ENCODE results near the gene CCS. TPM values are rescaled to one million over a fixed set of nuclear protein-coding genes. Genes with fewer than 3 reads are reported as not detected.
A peak's percentile ranks its signal among the peaks of the same experiment; 100 is the strongest.

CCS gene
- total and polyA plus RNA-seq, 2 donors (not counting 1 experiment from before 2014, with no cell fraction given) = 87.8 to 174 TPM

- 9% methylated on average over 12 of the region's 12 CpGs for WGBS (ENCODE audit: insufficient coverage)
- intact Hi-C loops (cut with micrococcal nuclease) = loop anchor here (1.0 to 5.0 kb wide), 6 partner anchors 15 to 85 kb away; partner anchors contain the start of genes ACTN3, RBM14, RBM4 and ZDHHC24
Measured at GRCh38 chr11:66593303-66593635, 284 bp downstream of the CCS start.

DNA sequence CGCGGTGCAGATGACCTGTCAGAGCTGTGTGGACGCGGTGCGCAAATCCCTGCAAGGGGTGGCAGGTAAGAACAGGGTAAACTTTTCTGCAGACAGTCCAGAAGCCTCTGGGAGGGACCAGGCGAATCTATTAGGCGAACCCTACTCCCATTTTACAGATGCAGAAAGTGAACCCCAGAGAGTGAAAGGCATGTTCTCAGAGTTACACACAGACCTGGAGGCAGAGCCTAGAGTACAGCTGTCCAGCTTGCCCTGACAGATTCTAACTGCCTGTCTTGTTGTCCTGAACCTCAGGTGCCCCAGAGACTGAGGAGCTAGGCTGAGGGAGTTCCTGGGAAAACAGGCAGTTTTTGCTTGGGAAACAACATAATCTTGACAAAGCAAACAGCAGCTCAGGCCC lies 665 bp downstream of the CCS start:
- H3K27ac ChIP-seq (ENCODE audit: low read length in 2 of 2) = peak overlapping the region; percentile 61 to 86
- ChIA-PET POLR2A (interaction anchor here (0.7 to 1.9 kb wide), 4 partner anchors 14 to 44 kb away, joined by 3 to 14 read pairs (median 6); partner anchors contain the start of genes RBM14 and RBM4), CTCF (interaction anchor here (0.9 to 5.9 kb wide), 8 partner anchors 12 to 84 kb away, joined by 3 to 46 read pairs (median 8); partner anchors contain the start of genes RBM14, RBM4 and RBM4B)
- H3K36me3 ChIP-seq (replicated peaks in 1 of 2; ENCODE audit: control extremely low read depth in 1 of 2, control insufficient read depth in 1 of 2, extremely low read depth in 1 of 2, insufficient read depth in 2 of 2, low read length in 1 of 2) = peaks cover 0 to 4% of the 10 kb centered on the region in 2 experiments
- peaks cover 28 to 29% of the 10 kb centered on the region in 2 donors for H3K4me1 ChIP-seq (ENCODE audit: control insufficient read depth in 2 of 2, insufficient read depth in 2 of 2, low read length in 2 of 2)
- no peaks in the 10 kb centered on the region for H3K27me3 ChIP-seq (replicated peaks in 1 of 4; ENCODE audit: control extremely low read depth in 1 of 4, control insufficient read depth in 3 of 4, insufficient read depth in 4 of 4, low read length in 3 of 4)
- Mint-ChIP-seq H3K4me3 (peak overlapping the region; percentile 100), H3K4me1 (peaks cover 44% of the 10 kb centered on the region), H3K27me3 (no peaks in the 10 kb centered on the region), H3K27ac (peak overlapping the region; percentile 99), H3K9me3 (ENCODE audit: insufficient read depth) (no peaks in the 10 kb centered on the region)
- no peak for TF ChIP-seq EZH2 (IDR thresholded peaks at IDR 0.05; ENCODE audit: borderline replicate concordance, insufficient read depth, low read depth, low read length, poor library complexity, severe bottlenecking)
- TF ChIP-seq, protein P1, sequence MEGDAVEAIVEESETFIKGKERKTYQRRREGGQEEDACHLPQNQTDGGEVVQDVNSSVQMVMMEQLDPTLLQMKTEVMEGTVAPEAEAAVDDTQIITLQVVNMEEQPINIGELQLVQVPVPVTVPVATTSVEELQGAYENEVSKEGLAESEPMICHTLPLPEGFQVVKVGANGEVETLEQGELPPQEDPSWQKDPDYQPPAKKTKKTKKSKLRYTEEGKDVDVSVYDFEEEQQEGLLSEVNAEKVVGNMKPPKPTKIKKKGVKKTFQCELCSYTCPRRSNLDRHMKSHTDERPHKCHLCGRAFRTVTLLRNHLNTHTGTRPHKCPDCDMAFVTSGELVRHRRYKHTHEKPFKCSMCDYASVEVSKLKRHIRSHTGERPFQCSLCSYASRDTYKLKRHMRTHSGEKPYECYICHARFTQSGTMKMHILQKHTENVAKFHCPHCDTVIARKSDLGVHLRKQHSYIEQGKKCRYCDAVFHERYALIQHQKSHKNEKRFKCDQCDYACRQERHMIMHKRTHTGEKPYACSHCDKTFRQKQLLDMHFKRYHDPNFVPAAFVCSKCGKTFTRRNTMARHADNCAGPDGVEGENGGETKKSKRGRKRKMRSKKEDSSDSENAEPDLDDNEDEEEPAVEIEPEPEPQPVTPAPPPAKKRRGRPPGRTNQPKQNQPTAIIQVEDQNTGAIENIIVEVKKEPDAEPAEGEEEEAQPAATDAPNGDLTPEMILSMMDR (IDR thresholded peaks at IDR 0.05) = no peak
- DNase-seq = no peak
- peak overlapping the region; percentile 96 for H2AFZ ChIP-seq (ENCODE audit: insufficient read depth, low read depth, low read length, poor library complexity, severe bottlenecking)
- H3K4me2 ChIP-seq (replicated peaks; ENCODE audit: low read depth, low read length, poor library complexity, severe bottlenecking) = peak overlapping the region; percentile 96
- H3K79me2 ChIP-seq (ENCODE audit: control insufficient read depth, insufficient read depth, low read length) = peaks cover 63% of the 10 kb centered on the region
- no peak for ATAC-seq (ENCODE audit: low read depth)
- intact Hi-C loops (cut with micrococcal nuclease) = loop anchor here (1.0 to 5.0 kb wide), 6 partner anchors 15 to 85 kb away; partner anchors contain the start of genes ACTN3, RBM14, RBM4 and ZDHHC24
- H3K9me3 ChIP-seq (ENCODE audit: control extremely low read depth in 1 of 3, control insufficient read depth in 2 of 3, insufficient read depth in 1 of 3, low read length in 2 of 3) = no peaks in the 10 kb centered on the region
- peak overlapping the region; percentile 89 for H3K9ac ChIP-seq (ENCODE audit: low read length)
- H3K4me3 ChIP-seq (ENCODE audit: control extremely low read depth in 1 of 5, extremely low read depth in 1 of 5, insufficient read depth in 1 of 5, low read depth in 2 of 5, low read length in 4 of 5) = peak overlapping the region; percentile 63 to 84 (median 77)
- WGBS (ENCODE audit: insufficient coverage) = 67% methylated on average over 7 of the region's 7 CpGs
- H4K20me1 ChIP-seq (ENCODE audit: control insufficient read depth, insufficient read depth, low read length, poor library complexity, severe bottlenecking) = no peaks in the 10 kb centered on the region

More at GRCh38 chr11:66593303-66593635, 284 bp downstream of the CCS start:
- H4K20me1 ChIP-seq (ENCODE audit: control insufficient read depth, insufficient read depth, low read length, poor library complexity, severe bottlenecking) = no peaks in the 10 kb centered on the region
- no peaks in the 10 kb centered on the region for H3K27me3 ChIP-seq (replicated peaks in 1 of 4; ENCODE audit: control extremely low read depth in 1 of 4, control insufficient read depth in 3 of 4, insufficient read depth in 4 of 4, low read length in 3 of 4)
- no peaks in the 10 kb centered on the region for H3K9me3 ChIP-seq (ENCODE audit: control extremely low read depth in 1 of 3, control insufficient read depth in 2 of 3, insufficient read depth in 1 of 3, low read length in 2 of 3)
- TF ChIP-seq EZH2 (IDR thresholded peaks at IDR 0.05; ENCODE audit: borderline replicate concordance, insufficient read depth, low read depth, low read length, poor library complexity, severe bottlenecking) = no peak
- TF ChIP-seq, protein P1 (IDR thresholded peaks at IDR 0.05) = no peak
- peaks cover 41% of the 10 kb centered on the region for H3K4me1 Mint-ChIP-seq
- no peaks in the 10 kb centered on the region for H3K27me3 Mint-ChIP-seq
- H3K9ac ChIP-seq (ENCODE audit: low read length) = peak overlapping the region; percentile 89
- H3K9me3 Mint-ChIP-seq (ENCODE audit: insufficient read depth) = no peaks in the 10 kb centered on the region
- peaks cover 63% of the 10 kb centered on the region for H3K79me2 ChIP-seq (ENCODE audit: control insufficient read depth, insufficient read depth, low read length)
- ChIA-PET CTCF (interaction anchor here (0.9 to 5.9 kb wide), 10 partner anchors 14 to 84 kb away, joined by 3 to 46 read pairs (median 8); partner anchors contain the start of genes RBM14, RBM4 and RBM4B), POLR2A (interaction anchor here (1.1 to 2.2 kb wide), 6 partner anchors 14 to 84 kb away, joined by 4 to 17 read pairs (median 6); partner anchors contain the start of genes RBM14, RBM4 and RBM4B)
- H3K4me2 ChIP-seq (replicated peaks; ENCODE audit: low read depth, low read length, poor library complexity, severe bottlenecking) = peak overlapping the region; percentile 96
- H3K36me3 ChIP-seq (replicated peaks in 1 of 2; ENCODE audit: control extremely low read depth in 1 of 2, control insufficient read depth in 1 of 2, extremely low read depth in 1 of 2, insufficient read depth in 2 of 2, low read length in 1 of 2) = peaks cover 0 to 4% of the 10 kb centered on the region in 2 experiments
- H3K27ac ChIP-seq (ENCODE audit: low read length in 2 of 2) = peak overlapping the region; percentile 61 to 86
- H3K4me1 ChIP-seq (ENCODE audit: control insufficient read depth in 2 of 2, insufficient read depth in 2 of 2, low read length in 2 of 2) = peaks cover 28 to 29% of the 10 kb centered on the region in 2 donors
- peak overlapping the region; percentile 100 for H3K4me3 Mint-ChIP-seq
- no peak for ATAC-seq (ENCODE audit: low read depth)
- DNase-seq = no peak
- H3K27ac Mint-ChIP-seq = peak overlapping the region; percentile 99
- H2AFZ ChIP-seq (ENCODE audit: insufficient read depth, low read depth, low read length, poor library complexity, severe bottlenecking) = peak overlapping the region; percentile 96
- H3K4me3 ChIP-seq (ENCODE audit: control extremely low read depth in 1 of 5, extremely low read depth in 1 of 5, insufficient read depth in 1 of 5, low read depth in 2 of 5, low read length in 4 of 5) = peak overlapping the region; percentile 63 to 84 (median 77)

Data from B cell (primary cell).